ENCODE results near the gene CPN1.

Gene CPN1

DNA sequence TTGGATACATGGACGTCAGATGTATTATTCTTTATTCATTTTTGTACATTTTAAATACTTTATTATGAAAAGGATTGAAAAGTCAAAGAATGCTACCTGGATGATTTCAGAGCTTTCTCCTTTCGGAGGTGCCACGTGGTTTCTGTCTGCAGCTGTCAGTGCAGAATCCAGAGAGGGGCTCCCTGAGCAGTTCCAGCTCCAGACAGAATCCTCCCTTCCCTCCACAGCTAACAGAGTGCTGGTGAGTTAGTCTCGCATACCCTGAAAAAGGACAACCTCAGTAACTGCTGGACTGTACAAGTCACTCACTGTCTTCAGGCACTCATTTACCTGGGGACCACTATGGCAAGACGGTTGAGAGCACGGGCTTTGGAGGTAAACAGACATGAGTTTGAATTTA lies 82.8 kb downstream of the CPN1 start:
- no peak for DNase-seq

- no peak for DNase-seq
Measured at GRCh38 chr10:99996671-99997648, 84.7 kb downstream of the CPN1 start.

GRCh38 chr10:99995713-99996112 lies 86.0 kb downstream of the CPN1 start:
- no peak for DNase-seq

DNA sequence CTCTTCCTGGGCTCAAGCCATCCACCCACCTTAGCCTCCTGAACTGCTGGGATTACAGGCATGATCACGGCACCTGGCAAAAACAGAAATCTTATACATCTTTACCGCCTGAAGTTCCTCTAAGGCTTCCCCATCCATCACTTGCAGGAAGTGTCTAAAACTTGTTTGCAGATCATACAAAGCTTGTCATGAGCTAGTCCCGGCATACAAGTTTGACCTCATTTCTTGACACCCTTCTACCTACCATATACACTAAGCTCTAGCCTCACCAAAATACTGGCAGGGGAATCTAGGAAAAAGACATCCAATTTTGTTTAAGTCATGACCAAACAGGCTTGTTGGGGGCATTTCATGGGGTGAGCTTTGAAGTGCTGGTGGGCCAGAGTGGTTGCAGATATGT lies 86.4 kb downstream of the CPN1 start:
- DNase-seq = no peak

- DNase-seq = no peak
Measured at GRCh38 chr10:99994801-99995200, 86.9 kb downstream of the CPN1 start.

DNA sequence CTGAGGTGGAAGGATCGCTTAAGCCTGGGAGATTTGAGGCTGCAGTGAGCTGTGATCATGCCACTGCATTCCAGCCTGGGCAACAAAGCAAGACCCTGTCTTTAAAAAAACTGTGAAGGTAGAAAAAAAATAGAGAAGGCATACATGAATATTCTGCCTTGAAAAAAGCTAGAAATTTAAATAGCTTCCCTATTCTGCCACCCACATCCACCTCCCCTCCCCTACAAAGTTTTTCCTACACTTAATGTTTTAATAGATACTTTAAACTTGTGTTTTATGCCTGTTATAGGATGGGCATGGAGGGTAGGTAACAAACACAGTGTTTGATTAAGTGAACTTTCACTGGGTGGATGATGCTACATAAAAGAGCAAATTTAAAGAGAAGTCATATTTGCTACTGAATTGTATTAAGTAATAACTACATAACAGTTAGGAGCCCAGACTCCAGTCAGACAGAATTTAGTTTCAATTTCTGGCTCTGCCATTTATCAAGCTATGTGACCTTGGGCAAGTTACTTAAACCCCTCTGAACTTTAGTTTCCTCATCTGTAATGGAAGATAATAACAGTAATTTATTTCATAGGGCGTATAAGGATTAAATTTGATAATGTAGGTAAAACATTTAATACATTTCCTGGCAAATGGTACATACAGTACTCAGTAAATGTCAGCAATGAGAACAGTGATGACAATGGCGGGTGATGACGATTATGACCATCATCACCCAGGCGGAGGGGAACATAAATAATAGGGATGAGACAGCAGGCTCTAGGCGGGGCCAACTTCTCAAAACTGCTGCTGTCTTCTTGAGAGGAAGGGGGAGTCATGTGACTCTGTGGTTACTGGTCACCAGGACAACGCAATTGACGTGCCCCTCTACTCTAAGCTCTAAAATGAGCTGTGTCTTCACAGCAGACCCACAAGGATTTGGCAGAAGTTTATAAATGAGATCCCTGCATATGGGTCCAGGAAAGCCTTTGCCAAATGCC lies 87.7 kb downstream of the CPN1 start:
- DNase-seq = peak in 19 of 51 donors; percentile 2 to 37 (median 13)
